Measurements from ENCODE around the gene FRMPD2. TPM values are rescaled to one million over a fixed set of nuclear protein-coding genes. Genes with fewer than 3 reads are reported as not detected.
"Not testable (repeated sequence)": the region's sequence is repeated elsewhere in the genome, so short reads cannot be mapped to it uniquely, and the experiment has no call there.

The FRMPD2 gene
- total RNA-seq, 1 donor from 2014 or later = 0.80 TPM

GRCh38 chr10:48224296-48224695 lies 50.2 kb downstream of the FRMPD2 start:
- no peak for DNase-seq (ENCODE audit: extremely low spot score, unreplicated experiment)
- Mint-ChIP-seq H3K27ac (no peak overlapping the region), H3K4me1 (ENCODE audit: unreplicated experiment) (no peaks in the 10 kb centered on the region), H3K4me3 (no peak overlapping the region), H3K9me3 (peaks cover 5% of the 10 kb centered on the region), H3K36me3 (no peaks in the 10 kb centered on the region), H3K27me3 (peaks cover 2% of the 10 kb centered on the region)
- TF ChIP-seq, protein P1, sequence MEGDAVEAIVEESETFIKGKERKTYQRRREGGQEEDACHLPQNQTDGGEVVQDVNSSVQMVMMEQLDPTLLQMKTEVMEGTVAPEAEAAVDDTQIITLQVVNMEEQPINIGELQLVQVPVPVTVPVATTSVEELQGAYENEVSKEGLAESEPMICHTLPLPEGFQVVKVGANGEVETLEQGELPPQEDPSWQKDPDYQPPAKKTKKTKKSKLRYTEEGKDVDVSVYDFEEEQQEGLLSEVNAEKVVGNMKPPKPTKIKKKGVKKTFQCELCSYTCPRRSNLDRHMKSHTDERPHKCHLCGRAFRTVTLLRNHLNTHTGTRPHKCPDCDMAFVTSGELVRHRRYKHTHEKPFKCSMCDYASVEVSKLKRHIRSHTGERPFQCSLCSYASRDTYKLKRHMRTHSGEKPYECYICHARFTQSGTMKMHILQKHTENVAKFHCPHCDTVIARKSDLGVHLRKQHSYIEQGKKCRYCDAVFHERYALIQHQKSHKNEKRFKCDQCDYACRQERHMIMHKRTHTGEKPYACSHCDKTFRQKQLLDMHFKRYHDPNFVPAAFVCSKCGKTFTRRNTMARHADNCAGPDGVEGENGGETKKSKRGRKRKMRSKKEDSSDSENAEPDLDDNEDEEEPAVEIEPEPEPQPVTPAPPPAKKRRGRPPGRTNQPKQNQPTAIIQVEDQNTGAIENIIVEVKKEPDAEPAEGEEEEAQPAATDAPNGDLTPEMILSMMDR (conservative IDR thresholded peaks at IDR 0.05) = no peak

GRCh38 chr10:48221814-48222213 lies 52.7 kb downstream of the FRMPD2 start:
- TF ChIP-seq, protein P1 (conservative IDR thresholded peaks at IDR 0.05) = no peak
- no peaks in the 10 kb centered on the region for H3K36me3 Mint-ChIP-seq
- H3K4me1 Mint-ChIP-seq (ENCODE audit: unreplicated experiment) = no peaks in the 10 kb centered on the region
- peaks cover 2% of the 10 kb centered on the region for H3K27me3 Mint-ChIP-seq
- H3K9me3 Mint-ChIP-seq = peaks cover 5% of the 10 kb centered on the region
- no peak for DNase-seq (ENCODE audit: extremely low spot score, unreplicated experiment)
- H3K27ac Mint-ChIP-seq = no peak overlapping the region
- no peak overlapping the region for H3K4me3 Mint-ChIP-seq

- DNase-seq (ENCODE audit: extremely low spot score, unreplicated experiment); H3K9me3 Mint-ChIP-seq; H3K27ac Mint-ChIP-seq; H3K4me3 Mint-ChIP-seq; H3K36me3 Mint-ChIP-seq; H3K4me1 Mint-ChIP-seq (ENCODE audit: unreplicated experiment); H3K27me3 Mint-ChIP-seq: not testable (repeated sequence)
Measured at GRCh38 chr10:48221031-48221430, 53.5 kb downstream of the FRMPD2 start.

DNA sequence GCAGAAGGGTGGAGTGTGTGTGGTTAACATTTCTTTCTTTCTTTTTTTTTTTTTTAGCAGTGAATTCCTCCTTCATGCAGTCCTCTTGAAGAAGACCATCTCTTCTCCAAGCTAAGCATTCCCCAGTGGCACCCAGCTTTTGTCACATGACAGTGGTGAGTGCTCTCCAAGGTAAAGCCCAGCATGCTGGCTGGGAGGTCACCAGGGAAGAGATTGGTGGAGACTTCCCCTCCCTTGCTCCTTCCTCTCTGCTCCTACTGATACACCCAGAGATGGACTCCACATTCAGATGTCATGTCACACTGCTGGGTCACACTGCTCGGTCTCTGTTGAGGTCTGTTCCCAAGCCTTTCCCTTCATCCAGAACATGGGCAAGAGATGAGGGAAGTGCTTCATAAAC lies 55.3 kb downstream of the FRMPD2 start:
- H3K27ac Mint-ChIP-seq = no peak overlapping the region
- H3K27me3 Mint-ChIP-seq = peaks cover 7% of the 10 kb centered on the region
- no peaks in the 10 kb centered on the region for H3K36me3 Mint-ChIP-seq
- H3K4me1 Mint-ChIP-seq (ENCODE audit: unreplicated experiment) = no peaks in the 10 kb centered on the region
- DNase-seq (ENCODE audit: extremely low spot score, unreplicated experiment) = no peak
- peaks cover 13% of the 10 kb centered on the region for H3K9me3 Mint-ChIP-seq
- no peak overlapping the region for H3K4me3 Mint-ChIP-seq
- TF ChIP-seq, protein P1 (conservative IDR thresholded peaks at IDR 0.05) = no peak

DNA sequence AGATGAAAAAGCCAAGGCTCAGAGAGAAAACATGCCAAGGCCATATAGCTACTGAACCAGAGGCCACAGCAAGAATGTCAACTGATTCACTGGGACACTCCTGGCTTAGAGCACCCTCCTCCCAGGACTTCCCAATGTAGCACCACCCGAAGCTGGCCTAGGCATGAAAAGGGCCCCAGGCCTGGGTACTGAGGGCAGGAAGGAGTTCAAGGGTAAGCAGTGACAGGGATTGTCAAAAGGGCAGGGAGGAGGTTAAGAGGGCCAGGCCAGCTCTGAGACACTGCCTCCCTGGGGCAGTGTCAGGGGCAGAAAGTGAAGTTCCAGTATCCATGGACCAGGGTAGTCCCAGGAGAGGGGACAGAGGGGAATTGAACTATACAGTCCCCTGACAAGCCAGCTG lies 57.8 kb downstream of the FRMPD2 start:
- Mint-ChIP-seq H3K27me3 (peaks cover 9% of the 10 kb centered on the region), H3K36me3 (no peaks in the 10 kb centered on the region), H3K9me3 (peaks cover 13% of the 10 kb centered on the region), H3K4me1 (ENCODE audit: unreplicated experiment) (no peaks in the 10 kb centered on the region), H3K4me3 (no peak overlapping the region), H3K27ac (no peak overlapping the region)
- TF ChIP-seq, protein P1 (conservative IDR thresholded peaks at IDR 0.05) = no peak
- DNase-seq (ENCODE audit: extremely low spot score, unreplicated experiment) = no peak

- no peak overlapping the region for H3K4me3 Mint-ChIP-seq
- no peaks in the 10 kb centered on the region for H3K36me3 Mint-ChIP-seq
- peaks cover 9% of the 10 kb centered on the region for H3K27me3 Mint-ChIP-seq
- no peak overlapping the region for H3K27ac Mint-ChIP-seq
- H3K4me1 Mint-ChIP-seq (ENCODE audit: unreplicated experiment) = no peaks in the 10 kb centered on the region
- TF ChIP-seq, protein P1 (conservative IDR thresholded peaks at IDR 0.05) = no peak
- peaks cover 13% of the 10 kb centered on the region for H3K9me3 Mint-ChIP-seq
- no peak for DNase-seq (ENCODE audit: extremely low spot score, unreplicated experiment)
Measured at GRCh38 chr10:48216204-48216505, 58.3 kb downstream of the FRMPD2 start.

All from type B pancreatic cell (in vitro differentiated cells).